Measurements from ENCODE around the gene MRNIP.

MRNIP gene

DNA sequence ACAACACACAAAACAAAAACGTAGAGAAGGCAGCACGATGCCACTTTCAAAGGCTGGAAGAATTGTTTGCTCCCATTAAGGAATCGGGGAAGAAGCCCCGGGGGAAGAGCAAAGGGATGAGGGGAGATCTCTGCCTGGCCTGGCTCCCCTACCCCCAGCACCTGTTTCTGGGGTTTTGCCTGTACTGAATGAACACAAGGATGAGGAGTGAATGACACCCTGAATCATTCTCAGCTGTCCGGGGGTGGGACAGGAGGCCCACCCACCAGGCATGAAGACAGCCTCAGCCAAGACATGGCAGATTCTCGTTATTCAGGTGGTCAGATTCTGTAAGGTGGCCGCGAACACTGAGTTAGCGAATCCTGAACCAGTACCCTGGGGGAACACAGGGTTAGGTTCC is 41.6 kb upstream of the MRNIP start:
- H3K27me3 ChIP-seq (ENCODE audit: control insufficient read depth, insufficient read depth, low read length), result no peaks in the 10 kb centered on the region
- H3K9me3 ChIP-seq (ENCODE audit: control insufficient read depth, low read length), result no peaks in the 10 kb centered on the region
- H3K4me3 ChIP-seq (ENCODE audit: low read length), result no peak overlapping the region
- H3K9ac ChIP-seq (ENCODE audit: low read length), result no peak overlapping the region
- H3K4me1 ChIP-seq (ENCODE audit: control insufficient read depth, insufficient read depth, low read length), result no peaks in the 10 kb centered on the region
- no peaks in the 10 kb centered on the region for H3K36me3 ChIP-seq (ENCODE audit: control insufficient read depth, insufficient read depth, low read length)

DNA sequence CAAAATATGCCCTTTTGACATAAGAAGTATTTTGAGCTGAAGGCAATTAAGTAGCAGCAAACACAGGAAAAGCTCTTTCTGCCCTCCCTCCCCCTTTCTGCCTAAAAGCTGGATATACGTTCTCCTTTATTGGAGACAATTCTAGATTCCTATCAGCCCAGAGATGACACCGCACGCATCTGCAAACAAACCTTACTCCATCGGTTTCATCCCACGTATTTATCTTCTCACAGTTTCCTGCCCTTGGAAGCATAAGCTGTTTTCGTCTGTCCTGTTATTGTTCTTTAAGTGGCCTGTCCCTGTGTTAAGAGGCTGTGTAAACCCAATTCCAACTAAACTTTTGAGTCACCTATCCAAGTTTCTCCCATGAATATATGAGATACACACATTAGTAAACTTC is 37.2 kb upstream of the MRNIP start:
- H3K4me3 ChIP-seq (ENCODE audit: low read length), result no peak overlapping the region
- H3K4me1 ChIP-seq (ENCODE audit: control insufficient read depth, insufficient read depth, low read length), result no peaks in the 10 kb centered on the region
- H3K27me3 ChIP-seq (ENCODE audit: control insufficient read depth, insufficient read depth, low read length), result no peaks in the 10 kb centered on the region
- H3K36me3 ChIP-seq (ENCODE audit: control insufficient read depth, insufficient read depth, low read length), result peaks cover 13% of the 10 kb centered on the region
- H3K9me3 ChIP-seq (ENCODE audit: control insufficient read depth, low read length), result no peaks in the 10 kb centered on the region
- no peak overlapping the region for H3K9ac ChIP-seq (ENCODE audit: low read length)

DNA sequence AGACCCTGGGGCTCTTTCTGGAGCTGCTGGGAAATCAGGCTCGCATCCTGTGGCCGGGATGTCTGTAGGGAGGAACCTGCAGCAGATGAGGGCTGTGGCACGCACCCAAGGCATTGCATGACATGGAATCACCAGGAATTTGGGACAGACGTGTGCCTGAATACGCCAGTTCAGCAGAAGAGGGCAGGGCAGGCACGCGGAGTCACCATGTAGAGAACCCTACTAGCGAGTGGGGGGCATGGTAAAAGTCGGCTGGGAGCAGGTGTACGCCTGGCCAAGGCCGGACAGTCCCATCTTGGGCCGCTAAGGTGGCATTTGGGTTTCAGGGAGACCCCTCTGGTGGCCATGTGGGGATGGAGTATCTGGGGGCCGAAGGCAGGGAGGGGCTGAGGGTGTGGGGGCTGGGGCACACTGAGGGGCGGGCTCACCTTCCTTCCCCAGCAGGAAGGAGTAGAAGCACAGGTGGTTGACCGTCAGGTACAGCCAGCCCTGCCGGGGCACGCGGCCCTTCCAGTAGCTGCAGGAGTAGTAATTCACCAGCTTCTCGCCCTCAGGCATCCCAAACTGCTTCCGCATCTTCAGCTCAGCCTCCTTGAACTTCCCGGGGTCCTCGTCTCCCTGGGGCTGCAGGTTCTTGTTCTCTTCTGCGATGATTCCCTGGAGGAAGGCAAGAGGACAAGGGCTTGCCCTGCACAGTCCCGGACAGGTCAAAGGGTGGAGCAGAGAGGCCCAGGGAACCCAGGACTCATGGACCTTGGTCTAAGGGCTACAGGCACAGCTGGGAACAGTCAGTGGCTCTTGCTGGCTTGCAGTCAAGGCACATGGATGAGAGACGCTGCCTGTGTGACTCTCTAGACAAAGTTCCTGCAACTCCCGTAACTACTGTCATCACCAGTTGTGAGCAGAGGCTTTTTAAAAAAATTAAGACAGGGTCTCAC is 35.6 kb upstream of the MRNIP start:
- Histone ChIP-seq H3K27me3 (ENCODE audit: control insufficient read depth, insufficient read depth, low read length) (no peaks in the 10 kb centered on the region), H3K9me3 (ENCODE audit: control insufficient read depth, low read length) (no peaks in the 10 kb centered on the region), H3K36me3 (ENCODE audit: control insufficient read depth, insufficient read depth, low read length) (peaks cover 13% of the 10 kb centered on the region), H3K4me1 (ENCODE audit: control insufficient read depth, insufficient read depth, low read length) (no peaks in the 10 kb centered on the region), H3K9ac (ENCODE audit: low read length) (no peak overlapping the region), H3K4me3 (ENCODE audit: low read length) (no peak overlapping the region)

DNA sequence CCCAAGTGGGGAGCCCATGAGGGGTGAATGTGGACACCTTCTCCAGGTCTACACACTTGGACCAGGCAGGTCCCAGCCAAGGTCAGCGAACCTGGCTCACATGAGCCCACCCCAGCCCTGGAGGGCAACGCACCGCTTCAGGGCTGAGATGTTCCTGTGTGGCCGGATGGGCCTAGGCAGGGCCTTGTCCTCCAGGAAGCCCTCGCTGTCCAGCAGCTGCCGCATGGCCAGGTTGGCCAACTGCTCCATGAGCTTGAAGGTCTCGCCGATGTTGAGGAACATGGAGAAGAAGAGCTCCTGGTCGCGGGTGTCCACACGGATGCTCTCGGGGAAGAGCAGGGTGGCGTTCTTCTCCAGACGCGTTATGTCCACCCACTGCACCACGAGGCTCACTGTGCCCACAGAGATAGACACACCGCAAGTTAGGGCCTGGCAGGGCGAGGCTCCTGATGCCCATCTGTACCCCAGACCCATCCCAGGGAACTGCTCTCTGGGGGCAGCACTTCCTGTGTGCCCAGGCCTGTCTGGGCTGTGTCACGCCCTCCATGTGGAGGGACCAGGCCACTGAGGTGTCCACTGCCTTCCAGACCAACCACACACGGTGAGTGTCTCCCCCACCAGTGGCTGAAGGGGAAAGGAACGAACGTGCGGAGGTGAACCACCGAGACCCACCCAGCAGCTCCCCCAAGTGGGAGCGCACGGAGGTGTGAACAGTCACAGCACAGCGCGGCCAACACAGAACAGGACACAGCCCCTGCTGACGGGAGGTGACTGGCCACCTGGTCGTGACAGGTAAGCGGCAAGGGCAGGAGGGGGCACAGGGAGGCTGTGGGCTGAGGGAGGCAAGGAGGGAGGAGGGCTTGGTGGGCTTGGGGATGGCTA is 34.7 kb upstream of the MRNIP start:
- no peak overlapping the region for H3K9ac ChIP-seq (ENCODE audit: low read length)
- no peaks in the 10 kb centered on the region for H3K27me3 ChIP-seq (ENCODE audit: control insufficient read depth, insufficient read depth, low read length)
- no peak overlapping the region for H3K4me3 ChIP-seq (ENCODE audit: low read length)
- no peaks in the 10 kb centered on the region for H3K9me3 ChIP-seq (ENCODE audit: control insufficient read depth, low read length)
- peaks cover 13% of the 10 kb centered on the region for H3K36me3 ChIP-seq (ENCODE audit: control insufficient read depth, insufficient read depth, low read length)
- no peaks in the 10 kb centered on the region for H3K4me1 ChIP-seq (ENCODE audit: control insufficient read depth, insufficient read depth, low read length)

DNA sequence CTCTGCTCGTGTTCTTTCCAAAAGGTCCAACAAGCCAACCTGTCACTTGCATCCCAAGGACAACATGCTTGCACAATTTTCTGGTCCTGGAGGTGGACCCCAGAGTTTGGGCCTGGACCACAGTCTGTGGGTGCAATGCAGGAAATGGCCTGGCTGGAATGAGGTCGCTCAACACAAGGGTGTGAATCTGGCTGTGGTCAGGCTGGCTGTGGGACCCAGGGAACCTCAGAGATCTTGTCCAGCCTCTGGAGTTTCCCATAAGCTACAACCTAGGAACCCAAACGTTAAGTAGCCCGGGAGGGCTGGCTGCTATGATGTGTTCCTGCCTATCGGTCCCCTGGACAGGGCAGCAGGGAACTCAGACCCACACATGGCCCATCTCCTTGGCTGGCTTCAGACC is 33.6 kb upstream of the MRNIP start:
- Histone ChIP-seq H3K9ac (ENCODE audit: low read length) (no peak overlapping the region), H3K36me3 (ENCODE audit: control insufficient read depth, insufficient read depth, low read length) (peaks cover 23% of the 10 kb centered on the region), H3K4me3 (ENCODE audit: low read length) (no peak overlapping the region), H3K4me1 (ENCODE audit: control insufficient read depth, insufficient read depth, low read length) (no peaks in the 10 kb centered on the region), H3K9me3 (ENCODE audit: control insufficient read depth, low read length) (no peaks in the 10 kb centered on the region), H3K27me3 (ENCODE audit: control insufficient read depth, insufficient read depth, low read length) (no peaks in the 10 kb centered on the region)

DNA sequence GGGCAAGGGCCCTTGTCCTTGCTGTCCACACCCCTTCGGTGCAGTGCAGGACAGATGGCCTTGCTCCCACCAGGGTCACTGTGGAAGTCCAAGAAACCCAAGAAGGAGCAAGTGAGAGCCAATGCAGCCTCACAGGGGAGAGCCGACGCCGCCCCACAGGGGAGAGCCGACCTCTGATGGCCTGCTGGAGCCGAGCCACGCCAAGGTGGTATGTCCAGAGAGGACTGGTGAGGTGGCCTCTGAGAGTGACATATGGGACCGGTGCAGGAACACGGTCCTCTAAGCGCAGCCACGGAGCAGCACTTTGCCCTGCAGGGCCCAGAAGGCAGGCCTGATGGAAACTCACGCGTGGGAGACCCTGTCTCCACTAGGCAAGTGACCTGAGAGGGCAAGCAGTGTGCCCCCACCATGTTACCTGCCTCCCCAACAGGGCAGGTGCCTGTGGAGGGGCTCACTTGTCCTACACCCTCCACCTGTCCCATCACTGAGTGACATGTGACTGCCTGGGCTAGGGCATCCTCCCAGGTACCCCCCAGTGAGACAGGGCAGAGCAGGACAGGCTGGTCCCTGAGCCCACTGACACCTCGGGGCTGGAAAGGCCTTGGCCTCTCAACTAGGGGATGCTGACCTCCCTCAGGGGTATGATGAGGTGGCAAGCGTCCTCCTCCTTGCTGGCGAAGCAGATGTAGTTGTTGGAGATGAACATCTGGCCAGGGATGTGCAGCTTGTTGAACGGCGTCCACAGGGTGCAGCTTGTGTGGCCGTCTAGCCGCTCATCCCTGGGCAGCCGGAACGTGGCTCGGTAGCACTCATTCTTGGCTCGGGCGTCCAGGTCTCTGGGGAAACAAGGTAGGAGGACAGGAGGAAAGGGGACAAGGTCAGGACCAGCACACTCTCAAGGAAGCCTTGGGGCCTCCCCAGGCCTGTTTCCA is 32.4 kb upstream of the MRNIP start:
- Histone ChIP-seq H3K4me3 (ENCODE audit: low read length) (no peak overlapping the region), H3K9me3 (ENCODE audit: control insufficient read depth, low read length) (no peaks in the 10 kb centered on the region), H3K9ac (ENCODE audit: low read length) (no peak overlapping the region), H3K36me3 (ENCODE audit: control insufficient read depth, insufficient read depth, low read length) (peaks cover 29% of the 10 kb centered on the region), H3K4me1 (ENCODE audit: control insufficient read depth, insufficient read depth, low read length) (no peaks in the 10 kb centered on the region), H3K27me3 (ENCODE audit: control insufficient read depth, insufficient read depth, low read length) (no peaks in the 10 kb centered on the region)

DNA sequence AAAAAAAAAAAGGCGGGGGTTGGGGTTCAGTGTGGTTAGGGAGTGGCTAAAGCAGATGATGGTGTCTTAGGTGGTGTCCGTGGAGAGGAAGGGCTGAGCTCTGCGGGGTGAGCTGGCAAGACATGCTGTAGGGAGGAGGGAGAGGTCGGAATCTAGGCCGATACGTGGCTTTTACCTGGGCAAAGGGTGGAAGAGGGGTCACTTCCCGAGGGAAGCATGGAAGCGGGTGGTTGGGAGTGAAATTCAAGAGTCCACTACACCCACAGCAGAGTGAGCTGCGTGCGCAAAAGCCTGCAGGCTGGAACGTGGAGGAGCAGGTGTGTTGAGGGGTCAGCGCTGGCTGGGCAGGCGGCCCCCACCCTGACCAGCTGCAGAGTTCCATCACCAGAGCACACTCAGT is 31.3 kb upstream of the MRNIP start:
- H3K9ac ChIP-seq (ENCODE audit: low read length), result no peak overlapping the region
- H3K36me3 ChIP-seq (ENCODE audit: control insufficient read depth, insufficient read depth, low read length), result peaks cover 34% of the 10 kb centered on the region
- H3K27me3 ChIP-seq (ENCODE audit: control insufficient read depth, insufficient read depth, low read length), result no peaks in the 10 kb centered on the region

DNA sequence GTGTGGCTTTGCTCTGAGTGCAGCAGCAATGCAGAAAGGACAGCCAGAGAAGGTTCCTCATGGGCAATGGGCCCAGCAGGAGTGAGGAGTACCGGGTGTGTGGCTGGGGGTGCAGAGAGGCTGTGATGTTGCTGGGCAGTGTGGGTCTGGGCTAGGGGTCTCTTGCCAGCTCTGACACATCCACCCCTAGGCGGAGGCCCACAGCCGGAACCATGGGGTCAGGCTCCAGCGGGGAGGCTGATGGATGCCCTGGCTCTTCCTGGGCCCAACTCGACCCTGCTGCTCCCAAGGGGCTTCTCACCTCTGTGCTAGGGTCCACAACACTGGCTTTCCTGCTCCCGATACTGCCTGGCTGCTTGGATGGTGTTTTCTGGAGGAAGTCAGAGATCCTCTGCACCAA is 29.2 kb upstream of the MRNIP start:
- Histone ChIP-seq H3K4me1 (ENCODE audit: control insufficient read depth, insufficient read depth, low read length) (no peaks in the 10 kb centered on the region), H3K4me3 (ENCODE audit: low read length) (no peak overlapping the region), H3K27me3 (ENCODE audit: control insufficient read depth, insufficient read depth, low read length) (no peaks in the 10 kb centered on the region), H3K9ac (ENCODE audit: low read length) (no peak overlapping the region), H3K9me3 (ENCODE audit: control insufficient read depth, low read length) (peaks cover 5% of the 10 kb centered on the region), H3K36me3 (ENCODE audit: control insufficient read depth, insufficient read depth, low read length) (peaks cover 41% of the 10 kb centered on the region)

More for the DNA sequence above, 31.3 kb upstream of the MRNIP start:
- Histone ChIP-seq H3K4me1 (ENCODE audit: control insufficient read depth, insufficient read depth, low read length) (no peaks in the 10 kb centered on the region), H3K9me3 (ENCODE audit: control insufficient read depth, low read length) (no peaks in the 10 kb centered on the region), H3K4me3 (ENCODE audit: low read length) (no peak overlapping the region)

DNA sequence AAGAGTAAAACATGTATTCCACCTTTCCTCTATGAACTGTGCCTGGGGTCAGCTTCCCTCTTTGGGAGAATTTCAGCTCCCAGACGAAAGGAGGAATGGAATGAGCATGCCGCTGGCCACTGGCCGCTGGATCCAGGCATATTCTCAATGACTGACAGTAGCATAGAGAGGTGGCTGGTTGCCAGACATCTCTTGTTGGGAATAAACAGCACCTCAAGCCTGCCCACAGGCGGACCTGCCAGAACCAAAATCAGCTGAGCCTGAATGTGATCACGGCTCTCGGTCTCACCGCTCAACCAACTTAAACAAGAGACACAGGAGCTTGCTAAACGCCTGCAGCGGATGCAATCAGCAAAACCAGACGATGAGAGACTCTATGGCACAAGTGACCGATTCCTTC is 28.5 kb upstream of the MRNIP start:
- H3K9ac ChIP-seq (ENCODE audit: low read length), result no peak overlapping the region
- no peaks in the 10 kb centered on the region for H3K4me1 ChIP-seq (ENCODE audit: control insufficient read depth, insufficient read depth, low read length)
- H3K36me3 ChIP-seq (ENCODE audit: control insufficient read depth, insufficient read depth, low read length), result peaks cover 34% of the 10 kb centered on the region
- no peak overlapping the region for H3K4me3 ChIP-seq (ENCODE audit: low read length)
- peaks cover 5% of the 10 kb centered on the region for H3K9me3 ChIP-seq (ENCODE audit: control insufficient read depth, low read length)
- H3K27me3 ChIP-seq (ENCODE audit: control insufficient read depth, insufficient read depth, low read length), result no peaks in the 10 kb centered on the region

DNA sequence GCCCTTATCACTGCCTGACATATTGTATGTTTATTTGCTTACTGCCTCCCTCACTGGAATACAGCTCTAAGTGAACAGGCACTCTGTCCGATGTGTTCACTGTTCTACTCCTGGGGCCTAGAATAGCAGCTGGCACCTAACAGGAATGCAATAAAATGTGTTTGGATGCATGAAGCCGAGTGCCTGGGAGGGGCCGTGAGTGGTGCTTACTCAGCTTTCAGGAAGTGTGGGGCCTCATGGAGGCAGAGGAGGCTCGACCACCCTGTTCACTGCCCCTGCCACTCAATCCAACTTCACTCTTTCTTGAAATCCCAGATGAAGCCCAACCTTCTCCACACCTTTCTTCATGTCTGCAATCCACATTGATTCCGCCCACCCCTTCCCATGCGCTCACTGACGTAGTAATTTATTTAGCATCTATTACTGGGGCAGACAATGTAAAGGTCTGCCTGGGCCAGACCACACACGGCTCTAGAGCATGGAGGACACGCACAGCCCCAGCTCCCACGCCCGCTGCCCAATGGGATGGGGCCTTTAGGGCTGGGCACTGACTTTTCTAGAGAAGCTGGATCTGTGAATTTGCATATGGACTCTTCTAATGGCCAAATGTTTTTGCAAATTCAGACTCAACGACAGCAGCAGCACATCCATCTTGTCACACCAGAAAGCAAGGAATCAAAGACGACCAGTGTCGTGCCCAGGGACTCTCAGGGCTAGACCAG is 27.7 kb upstream of the MRNIP start:
- Histone ChIP-seq H3K9me3 (ENCODE audit: control insufficient read depth, low read length) (peaks cover 5% of the 10 kb centered on the region), H3K27me3 (ENCODE audit: control insufficient read depth, insufficient read depth, low read length) (no peaks in the 10 kb centered on the region), H3K4me1 (ENCODE audit: control insufficient read depth, insufficient read depth, low read length) (no peaks in the 10 kb centered on the region), H3K4me3 (ENCODE audit: low read length) (no peak overlapping the region), H3K36me3 (ENCODE audit: control insufficient read depth, insufficient read depth, low read length) (peaks cover 33% of the 10 kb centered on the region), H3K9ac (ENCODE audit: low read length) (no peak overlapping the region)

DNA sequence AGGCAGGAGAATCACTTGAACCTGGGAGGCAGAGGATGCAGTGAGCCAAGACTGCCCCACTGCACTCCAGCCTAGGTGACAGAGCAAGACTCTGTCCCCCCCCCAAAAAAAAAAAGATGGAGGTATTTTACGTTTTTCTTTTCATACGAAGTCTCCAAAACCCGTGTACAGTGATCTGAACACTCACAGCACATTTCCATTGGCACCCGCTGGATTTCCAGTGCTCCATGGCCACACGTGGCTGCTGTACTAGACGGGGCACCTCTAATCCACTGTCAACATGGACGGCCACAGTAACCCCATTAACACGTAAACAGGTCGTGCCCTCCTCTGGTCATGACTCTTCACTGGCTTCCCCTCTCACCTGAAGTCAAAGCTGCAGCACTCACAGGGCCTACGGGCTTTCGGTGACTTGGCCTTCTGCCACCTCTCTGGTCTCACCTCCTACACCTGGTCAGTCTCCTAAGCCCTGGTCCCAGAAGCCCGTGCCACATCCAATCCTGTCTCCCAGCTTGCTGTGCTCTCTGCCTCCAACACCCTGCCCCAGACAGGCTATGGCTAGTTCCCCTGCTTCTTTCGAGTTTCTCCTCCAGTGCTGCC is 27.0 kb upstream of the MRNIP start:
- no peaks in the 10 kb centered on the region for H3K4me1 ChIP-seq (ENCODE audit: control insufficient read depth, insufficient read depth, low read length)
- H3K4me3 ChIP-seq (ENCODE audit: low read length), result no peak overlapping the region
- H3K27me3 ChIP-seq (ENCODE audit: control insufficient read depth, insufficient read depth, low read length), result no peaks in the 10 kb centered on the region
- H3K36me3 ChIP-seq (ENCODE audit: control insufficient read depth, insufficient read depth, low read length), result peaks cover 33% of the 10 kb centered on the region
- no peak overlapping the region for H3K9ac ChIP-seq (ENCODE audit: low read length)
- peaks cover 5% of the 10 kb centered on the region for H3K9me3 ChIP-seq (ENCODE audit: control insufficient read depth, low read length)

All from mucosa of stomach (tissue), 1 donor.